Activated CD4-positive, alpha-beta T cell treated with anti-CD3 and anti-CD28 coated beads, Interleukin-2, amount 50 U/mL, for 4 hours (primary cell): ENCODE results near the gene OIT3.
"Not testable (repeated sequence)": the region's sequence is repeated elsewhere in the genome, so short reads cannot be mapped to it uniquely, and the experiment has no call there.

Experiments
- DNase-seq, 2 experiments: peaks; one replicate each; pipeline ENCODE4 v3.0.0-alpha.2; 2020

Gene OIT3

GRCh38 chr10:72893136-72893798, at the start of gene OIT3:
TSS of gene OIT3 (plus strand) at chr10:72893739. CDS start at chr10:72893799, 60 bp downstream.
- DNase-seq: no peak

- no peak for DNase-seq
Measured at GRCh38 chr10:72846238-72846637, 47.3 kb upstream of the OIT3 start.

- no peak for DNase-seq
Measured at GRCh38 chr10:72847681-72848080, 45.9 kb upstream of the OIT3 start.

GRCh38 chr10:72850861-72851260, 42.7 kb upstream of the OIT3 start:
- DNase-seq: no peak

- no peak for DNase-seq
Measured at GRCh38 chr10:72851509-72851908, 42.0 kb upstream of the OIT3 start.

GRCh38 chr10:72852508-72852907, 41.0 kb upstream of the OIT3 start:
- DNase-seq: no peak

GRCh38 chr10:72855129-72855528, 38.4 kb upstream of the OIT3 start:
- no peak for DNase-seq

GRCh38 chr10:72855790-72856189, 37.7 kb upstream of the OIT3 start:
- DNase-seq: no peak

- no peak for DNase-seq
Measured at GRCh38 chr10:72858067-72858466, 35.5 kb upstream of the OIT3 start.

- no peak for DNase-seq
Measured at GRCh38 chr10:72862957-72863356, 30.6 kb upstream of the OIT3 start.

GRCh38 chr10:72875250-72876055, 18.1 kb upstream of the OIT3 start:
- no peak for DNase-seq

GRCh38 chr10:72879245-72879644, 14.3 kb upstream of the OIT3 start:
- no peak for DNase-seq

GRCh38 chr10:72881291-72881690, 12.2 kb upstream of the OIT3 start:
- DNase-seq: no peak

GRCh38 chr10:72883861-72884260, 9.7 kb upstream of the OIT3 start:
- no peak for DNase-seq

- DNase-seq: no peak
Measured at GRCh38 chr10:72885953-72886352, 7.6 kb upstream of the OIT3 start.

- DNase-seq: no peak
Measured at GRCh38 chr10:72886621-72887020, 6.9 kb upstream of the OIT3 start.

- no peak for DNase-seq
Measured at GRCh38 chr10:72887043-72887442, 6.5 kb upstream of the OIT3 start.

- DNase-seq: no peak
Measured at GRCh38 chr10:72888151-72888638, 5.3 kb upstream of the OIT3 start.

- DNase-seq: no peak
Measured at GRCh38 chr10:72889391-72889831, 4.1 kb upstream of the OIT3 start.

- DNase-seq: no peak
Measured at GRCh38 chr10:72890086-72890485, 3.5 kb upstream of the OIT3 start.

GRCh38 chr10:72895236-72895850, 1.8 kb downstream of the OIT3 start:
- no peak for DNase-seq

GRCh38 chr10:72898616-72899015, 5.1 kb downstream of the OIT3 start:
- no peak for DNase-seq

GRCh38 chr10:72899545-72899944, 6.0 kb downstream of the OIT3 start:
- no peak for DNase-seq

- DNase-seq: not testable (repeated sequence)
Measured at GRCh38 chr10:72903941-72904446, 10.5 kb downstream of the OIT3 start.
